HG02943 (cell line): ENCODE measurements around the gene GRB7.
"Not testable (repeated sequence)": the region's sequence is repeated elsewhere in the genome, so short reads cannot be mapped to it uniquely, and the experiment has no call there.

Experiments used
- ATAC-seq: cut with Tn5 transposase; IDR thresholded peaks from one replicate; pipeline ENCODE4 v1.9.1; 2021; ENCODE audit warnings: mild to moderate bottlenecking, low read depth, moderate library complexity; ENCODE audit not compliant: unreplicated experiment

GRB7 gene

DNA sequence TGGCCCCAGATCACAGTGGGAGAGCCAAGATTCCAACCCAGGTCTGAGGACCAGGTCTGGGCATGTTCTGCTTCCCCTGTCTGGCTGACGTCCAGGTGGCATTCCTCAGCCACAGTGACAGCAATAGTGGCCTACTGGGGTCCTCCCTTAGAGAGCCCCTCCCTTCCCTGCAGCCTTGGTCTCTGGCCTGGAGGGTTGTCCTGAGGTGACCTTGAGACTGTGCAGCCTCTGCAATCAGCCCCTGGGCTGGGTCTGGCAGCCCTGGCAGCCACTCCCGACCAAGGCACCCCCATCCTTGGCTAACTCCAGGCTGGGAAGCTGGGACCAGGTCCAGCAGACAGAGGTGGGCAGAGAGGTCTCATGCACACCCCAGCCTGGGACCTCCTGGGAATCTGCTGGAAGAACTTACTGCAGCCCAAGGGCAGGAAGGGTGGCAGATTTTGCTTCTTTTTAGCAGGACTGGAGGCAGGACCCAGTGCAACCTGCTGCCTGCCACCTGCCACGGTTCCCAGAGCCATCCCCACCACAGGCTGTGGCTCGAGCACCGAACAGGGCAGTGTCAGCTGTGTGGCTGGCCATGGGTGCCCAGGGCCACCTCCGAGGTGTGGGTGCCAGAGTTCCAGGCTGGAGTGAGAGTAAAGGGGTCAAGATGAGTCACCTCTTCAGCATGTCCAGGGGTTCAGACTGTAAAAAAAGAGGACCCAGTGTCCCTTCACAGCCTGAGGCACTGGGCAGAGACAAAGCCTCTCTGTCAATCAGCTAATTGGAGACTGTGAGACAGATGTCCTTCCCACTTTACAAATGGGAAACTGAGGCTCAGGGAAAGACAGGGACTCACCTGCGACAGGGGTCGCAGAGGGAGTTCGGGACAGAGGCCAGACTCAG, 12.6 kb downstream of the GRB7 start:
- ATAC-seq: no peak

DNA sequence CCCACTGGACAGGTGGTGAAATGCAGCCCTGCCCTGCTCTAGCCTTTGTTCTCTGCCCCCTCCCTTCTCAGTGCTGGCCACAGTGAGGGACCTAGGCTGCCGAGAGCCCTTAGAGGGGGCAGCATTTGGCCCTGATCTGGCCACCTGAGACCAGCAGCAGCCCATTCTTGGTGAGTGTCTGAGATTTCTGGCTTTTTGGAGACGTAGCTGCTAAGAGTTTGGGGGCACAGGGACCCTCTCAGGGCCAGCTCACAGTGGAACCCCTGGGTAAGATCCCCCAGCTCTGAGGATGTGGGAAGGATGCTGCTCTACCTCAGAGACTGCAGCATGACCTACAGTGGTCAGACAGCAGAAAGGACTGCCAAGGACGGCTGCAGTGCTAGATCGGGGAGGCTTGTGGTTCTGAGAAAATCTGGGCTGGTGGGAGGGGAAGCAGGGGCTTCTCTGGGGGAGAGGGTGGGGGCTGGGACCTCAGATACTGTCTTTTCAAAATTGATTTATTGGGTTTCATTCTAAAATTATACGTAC, 13.3 kb downstream of the GRB7 start:
- ATAC-seq: no peak

DNA sequence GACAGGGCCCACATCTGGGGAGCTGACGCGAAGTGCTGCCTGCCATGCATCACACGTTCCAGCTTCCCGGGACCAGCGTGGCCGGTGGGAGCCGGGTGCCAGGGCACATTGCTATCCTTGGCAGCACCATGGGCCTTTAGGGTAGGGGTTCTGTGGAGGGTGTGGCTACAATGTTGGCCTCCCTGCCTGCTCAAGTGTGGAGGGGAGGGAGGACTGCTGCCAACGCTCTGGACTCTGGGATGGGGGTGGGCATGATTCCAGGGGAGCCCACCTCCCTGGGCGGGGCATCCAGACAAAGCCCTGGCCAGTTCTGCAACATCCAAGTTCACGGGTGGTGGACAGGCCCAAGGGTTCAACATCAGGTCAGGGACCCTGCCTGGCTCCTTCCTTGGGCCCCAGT, 13.9 kb downstream of the GRB7 start:
- no peak for ATAC-seq

DNA sequence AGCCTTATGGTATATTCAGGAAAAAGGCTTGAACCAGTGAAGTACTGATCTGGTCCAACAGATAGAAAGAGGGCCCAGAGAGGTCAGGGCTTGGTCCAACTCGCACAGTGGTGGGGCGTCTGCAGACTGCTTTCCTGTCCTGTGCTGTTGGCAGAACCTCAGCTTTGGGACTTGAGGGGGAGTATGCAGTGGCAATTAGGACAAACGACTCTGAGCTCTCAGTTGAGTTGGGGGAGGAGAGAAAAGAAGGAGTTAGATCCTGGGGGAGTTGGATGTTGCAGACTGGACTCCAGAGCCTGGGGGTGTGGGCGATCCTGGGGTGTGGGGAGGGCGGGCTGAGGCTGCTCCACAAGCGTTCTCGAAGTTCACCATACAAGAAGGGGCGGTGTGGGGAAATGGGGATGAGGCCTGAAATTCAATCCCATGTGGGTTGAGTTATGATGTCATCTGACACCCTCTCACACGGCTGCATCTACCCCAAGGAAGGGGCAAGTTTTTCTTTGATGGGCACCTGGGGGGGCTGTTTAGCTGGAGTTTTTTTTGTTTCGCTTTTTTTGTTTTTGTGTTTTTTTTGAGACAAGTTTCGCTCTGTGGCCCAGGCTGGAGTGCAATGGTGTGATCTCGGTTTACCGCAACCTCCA, 14.6 kb downstream of the GRB7 start:
- ATAC-seq: no peak

DNA sequence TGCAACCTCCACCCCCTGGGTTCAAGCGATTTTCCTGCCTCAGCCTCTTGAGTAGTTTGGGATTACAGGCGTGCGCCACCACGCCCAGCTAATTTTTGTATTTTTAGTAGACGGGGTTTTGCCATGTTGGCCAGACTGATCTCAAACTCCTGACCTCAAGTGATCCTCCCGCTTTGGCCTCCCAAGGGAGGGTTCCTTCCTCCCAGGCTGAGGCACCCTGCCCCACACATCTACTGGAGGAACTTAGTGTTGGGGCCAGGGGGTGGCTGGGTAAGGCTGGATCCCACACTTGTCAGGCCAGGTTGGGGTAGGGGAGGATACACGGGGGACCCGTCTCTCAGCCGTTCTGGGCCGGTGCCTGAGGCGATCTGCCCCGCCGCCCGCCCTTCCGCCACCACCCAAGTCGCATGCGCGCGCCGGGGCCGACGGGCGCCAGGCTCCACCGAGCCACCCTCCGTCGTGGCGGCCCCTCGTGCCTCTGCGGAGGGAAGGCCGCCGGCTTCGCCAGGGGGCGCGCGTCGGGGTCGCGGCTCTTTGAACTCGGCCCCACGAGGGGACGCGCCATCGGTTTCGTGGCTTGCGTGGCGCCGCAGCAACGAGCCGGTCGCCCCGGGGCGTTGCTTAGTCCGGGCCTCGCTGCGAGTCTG, 15.9 kb downstream of the GRB7 start:
- ATAC-seq: peak; percentile 12

DNA sequence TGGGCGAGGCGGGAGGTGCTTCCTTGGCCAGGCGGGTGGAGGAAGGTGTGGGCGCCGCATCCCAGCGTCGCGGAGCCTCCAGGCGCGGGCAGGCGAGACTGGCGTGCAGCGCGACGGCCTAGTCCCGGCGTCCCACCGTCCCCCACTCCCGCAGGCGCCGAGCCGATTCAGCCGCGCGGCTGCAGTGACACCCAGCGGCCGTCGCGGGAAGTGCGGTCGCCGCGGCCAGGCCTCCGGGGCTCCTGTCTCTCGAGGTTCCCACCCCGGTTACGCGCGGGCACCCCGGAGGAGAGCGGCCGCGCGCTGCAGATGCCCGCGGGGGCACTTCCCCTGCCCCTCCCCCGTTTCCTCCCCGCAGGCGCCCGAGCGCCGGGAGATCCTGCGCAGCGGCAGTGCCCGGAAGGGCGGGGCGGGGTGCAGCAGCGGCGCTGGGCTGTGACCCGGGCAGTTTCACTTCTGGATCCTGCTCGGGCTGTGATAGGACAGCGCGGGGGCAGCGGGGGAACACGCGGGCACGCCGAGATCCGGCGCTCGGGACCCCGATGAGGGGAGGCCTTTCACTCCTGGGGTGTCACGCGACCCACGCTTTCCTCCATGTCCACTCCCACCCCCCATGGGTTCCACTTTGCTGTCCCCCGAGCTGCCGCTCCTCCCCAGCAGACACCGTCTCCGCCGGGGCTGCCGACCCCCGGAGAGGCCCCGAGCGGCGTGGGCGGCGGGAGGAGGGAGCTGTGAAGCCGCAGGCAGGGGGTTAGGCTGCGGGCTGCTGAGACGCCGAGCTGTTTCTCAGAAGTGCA, 16.6 kb downstream of the GRB7 start:
- peak; percentile 57 for ATAC-seq

DNA sequence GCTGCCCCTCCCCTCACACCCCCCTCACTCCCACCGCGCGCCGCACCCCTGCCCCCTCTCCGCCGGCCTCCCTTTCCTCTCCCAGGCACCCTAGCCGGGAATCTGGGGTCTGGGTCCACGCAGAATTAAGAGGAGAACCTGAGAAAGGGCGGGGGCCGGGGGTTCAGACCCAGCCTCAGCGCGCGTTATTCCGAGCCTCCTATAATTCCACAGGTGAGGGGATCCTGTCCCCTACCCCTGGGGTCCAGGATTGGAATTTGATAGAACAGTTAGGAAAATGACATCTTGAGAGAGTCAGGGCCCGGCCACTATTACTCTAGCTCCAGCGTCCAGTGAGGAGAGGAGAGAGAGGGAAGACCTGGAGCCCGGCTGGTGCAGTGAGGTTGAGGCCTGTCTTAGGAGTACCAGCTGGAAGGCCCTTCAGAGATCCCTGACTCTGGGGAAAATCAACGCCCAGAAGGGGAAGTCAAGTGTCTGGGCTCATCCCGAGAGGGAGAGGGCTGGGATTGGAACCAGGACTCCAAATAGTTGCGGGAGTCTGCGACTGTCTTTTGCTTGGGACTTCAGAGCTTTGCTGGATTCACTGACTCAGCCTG, 17.3 kb downstream of the GRB7 start:
- ATAC-seq: no peak

DNA sequence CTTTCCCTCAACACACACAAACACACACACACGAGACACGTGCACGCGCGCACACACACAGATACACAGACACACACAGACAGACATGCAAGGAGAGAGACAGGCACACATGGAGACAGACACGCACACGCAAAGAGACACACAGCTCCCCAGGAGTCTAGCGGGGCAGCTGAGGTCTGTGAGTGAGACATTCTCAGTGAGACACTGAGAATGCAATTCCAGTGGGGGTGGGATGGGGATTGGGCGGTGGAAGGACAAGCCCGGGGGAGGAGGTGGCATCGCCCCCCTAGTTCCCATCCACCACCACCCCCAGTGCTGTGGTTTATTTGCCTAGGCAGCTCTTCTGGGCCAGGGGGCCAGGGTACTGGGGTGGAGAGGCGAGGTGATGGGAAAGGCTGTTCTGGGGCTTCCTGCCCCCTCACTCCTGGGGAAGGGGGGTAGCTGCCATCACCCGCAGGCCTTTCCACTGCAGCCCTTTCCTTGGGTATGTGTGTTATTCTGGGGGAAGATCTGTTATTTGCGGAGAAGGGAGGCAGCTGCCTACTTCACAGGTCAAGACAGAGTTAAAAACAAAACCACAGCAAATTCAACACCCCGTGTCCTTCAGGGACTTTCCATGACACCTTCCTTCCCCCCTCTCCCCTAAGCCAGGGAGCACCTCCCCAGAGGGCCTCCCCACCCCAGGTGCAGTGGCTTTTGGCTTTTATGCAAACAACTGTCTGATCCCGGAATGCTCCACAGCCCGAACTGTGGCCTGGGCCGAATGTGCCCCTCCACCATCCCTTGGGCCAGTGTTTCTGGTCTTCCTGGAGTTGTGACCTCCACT, 18.0 kb downstream of the GRB7 start:
- no peak for ATAC-seq

DNA sequence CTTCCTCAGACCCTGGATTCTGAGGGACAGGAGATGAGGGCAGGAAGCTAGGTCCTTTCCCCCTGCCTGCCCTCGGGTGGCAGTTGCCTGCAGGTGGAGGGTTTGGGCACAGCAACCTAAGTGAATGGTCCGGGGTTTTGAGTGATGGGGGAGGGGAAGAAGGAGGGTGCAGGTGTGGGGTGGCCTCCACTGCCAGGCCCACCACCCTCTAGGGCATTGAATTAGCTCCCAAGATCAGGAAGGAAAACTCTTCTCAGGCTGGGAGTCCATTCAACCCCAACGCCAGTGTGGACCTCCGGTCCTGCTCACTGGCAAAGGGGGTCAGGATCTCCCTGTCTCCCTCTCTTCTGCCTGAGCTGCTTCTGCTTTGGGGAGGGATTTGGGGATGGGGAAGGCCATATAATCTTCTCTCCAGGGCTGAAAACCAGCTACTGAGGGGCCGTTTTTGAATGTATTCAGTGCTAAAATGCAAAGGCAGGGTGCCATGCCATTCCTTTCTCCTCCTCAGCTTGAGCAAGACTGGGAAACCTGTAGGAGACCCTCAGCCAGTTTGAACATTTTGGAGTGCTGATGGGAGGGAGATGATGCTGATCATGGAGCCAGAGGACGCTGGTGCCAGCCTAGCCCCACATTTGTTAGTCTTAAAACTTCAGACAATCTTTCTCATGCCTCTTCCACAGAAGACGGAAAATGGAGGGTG, 18.8 kb downstream of the GRB7 start:
- no peak for ATAC-seq

DNA sequence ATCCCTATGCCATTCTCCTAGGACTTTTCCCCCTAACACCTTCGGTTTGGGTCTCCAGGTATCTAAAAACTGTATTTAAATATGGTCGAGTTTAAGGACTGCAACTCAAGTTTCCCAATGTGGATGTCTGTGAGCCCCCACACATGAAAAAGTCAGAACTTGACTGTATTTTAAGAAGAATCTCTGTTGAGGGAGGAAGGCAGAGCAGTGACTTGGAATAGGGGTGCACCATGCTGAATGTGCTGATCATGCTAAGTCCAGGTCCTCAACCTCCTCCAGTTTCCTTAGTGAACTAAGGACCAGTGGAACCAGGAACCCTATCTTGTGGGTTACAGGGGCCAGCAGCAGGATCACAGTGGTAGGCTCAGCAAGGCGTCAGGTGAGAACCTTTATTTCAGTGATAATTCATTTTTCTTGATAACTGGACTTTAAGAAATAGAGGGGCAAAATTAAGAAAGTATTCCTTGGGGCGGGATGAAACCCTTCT, 19.5 kb downstream of the GRB7 start:
- no peak for ATAC-seq

DNA sequence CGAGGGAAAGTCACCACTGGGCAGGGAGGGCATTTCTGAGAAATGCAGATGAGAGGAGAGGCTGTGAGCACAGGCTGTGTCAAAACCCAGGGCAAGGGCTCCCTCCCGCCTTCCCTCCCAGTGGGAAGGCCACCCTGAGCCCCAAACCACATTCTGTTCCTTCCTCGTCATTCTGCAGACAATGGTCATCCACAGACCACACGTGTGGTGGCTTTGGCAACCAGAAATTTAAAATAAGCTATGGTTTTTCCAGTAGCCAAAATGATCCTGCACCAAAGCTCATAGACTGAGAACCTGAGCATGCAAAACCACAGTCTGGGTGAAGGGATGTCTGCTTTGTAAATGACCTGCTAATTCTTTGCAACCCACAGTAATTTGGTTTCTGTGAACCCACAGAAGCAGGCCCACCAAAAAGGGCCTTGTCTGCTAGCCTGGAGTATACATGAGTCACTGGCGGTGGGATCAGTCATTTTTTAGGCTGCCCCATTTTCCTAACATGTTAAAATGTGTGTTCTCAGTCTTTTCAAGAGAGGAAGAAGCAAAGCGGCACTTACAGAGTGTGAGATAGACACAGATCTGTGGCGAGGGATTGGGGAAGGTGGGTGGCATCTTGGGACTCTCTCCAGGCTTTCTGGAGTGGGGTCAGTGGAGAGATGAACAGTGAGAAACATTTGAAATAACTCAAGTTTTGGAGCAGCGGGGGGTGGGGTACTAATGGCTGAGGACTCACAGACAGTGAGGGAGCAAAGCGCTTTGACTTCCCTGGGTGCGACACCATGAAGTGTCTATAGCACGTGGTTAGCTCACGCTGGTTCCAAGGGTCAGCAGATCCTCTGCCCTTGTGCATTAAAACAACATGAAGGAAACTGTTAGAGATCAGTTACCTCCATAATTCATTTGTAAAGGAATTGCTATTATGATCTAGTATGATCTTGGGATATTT, 20.5 kb downstream of the GRB7 start:
- ATAC-seq: no peak

DNA sequence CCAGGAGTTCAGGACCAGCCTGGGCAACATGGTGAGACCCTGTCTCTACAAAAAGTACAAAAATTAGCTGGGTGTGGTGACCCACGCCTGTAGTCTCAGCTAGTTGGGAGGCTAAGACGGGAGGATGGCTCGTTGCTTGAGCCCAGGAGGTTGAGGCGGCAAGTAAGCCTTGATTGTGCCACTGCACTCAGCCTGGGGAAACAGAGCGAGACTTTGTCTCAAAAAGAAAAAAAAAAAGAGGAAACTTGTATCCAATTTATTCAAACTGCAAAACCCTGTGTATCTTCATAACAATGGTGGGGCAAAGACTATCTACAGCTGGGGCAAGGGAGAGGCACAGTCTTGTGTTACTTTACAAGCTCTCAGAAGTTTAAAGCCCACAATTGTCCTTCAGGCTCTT, 21.5 kb downstream of the GRB7 start:
- no peak for ATAC-seq

DNA sequence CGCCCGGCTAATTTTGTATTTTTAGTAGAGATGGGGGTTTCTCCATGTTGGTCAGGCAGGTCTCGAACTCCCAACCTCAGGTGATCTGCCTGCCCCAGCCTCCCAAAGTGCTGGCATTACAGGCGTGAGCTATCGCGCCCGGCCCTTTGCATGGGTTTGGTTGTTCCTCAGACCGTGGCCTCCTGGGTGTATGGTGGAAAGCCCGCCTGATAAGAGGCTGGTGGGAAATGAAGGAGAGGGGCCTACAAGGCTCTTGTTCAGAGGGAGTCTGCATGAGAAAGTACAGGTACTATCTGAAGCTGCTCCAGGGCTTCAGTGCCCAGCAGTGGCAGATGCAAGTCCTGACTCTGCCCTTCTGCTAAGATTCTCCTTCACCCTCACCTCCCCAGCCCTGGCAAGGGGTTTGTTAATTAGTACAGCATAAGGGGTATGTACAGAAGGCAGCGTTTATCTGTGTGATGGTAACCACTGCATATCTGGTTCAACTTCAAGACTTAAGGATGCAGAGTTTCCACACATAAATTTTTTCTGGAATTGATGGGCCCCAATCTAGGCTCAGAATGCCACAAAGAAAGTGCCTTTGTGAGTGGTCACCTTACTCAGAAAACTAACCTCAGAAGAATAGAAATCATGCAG, 24.2 kb downstream of the GRB7 start:
- ATAC-seq: no peak

DNA sequence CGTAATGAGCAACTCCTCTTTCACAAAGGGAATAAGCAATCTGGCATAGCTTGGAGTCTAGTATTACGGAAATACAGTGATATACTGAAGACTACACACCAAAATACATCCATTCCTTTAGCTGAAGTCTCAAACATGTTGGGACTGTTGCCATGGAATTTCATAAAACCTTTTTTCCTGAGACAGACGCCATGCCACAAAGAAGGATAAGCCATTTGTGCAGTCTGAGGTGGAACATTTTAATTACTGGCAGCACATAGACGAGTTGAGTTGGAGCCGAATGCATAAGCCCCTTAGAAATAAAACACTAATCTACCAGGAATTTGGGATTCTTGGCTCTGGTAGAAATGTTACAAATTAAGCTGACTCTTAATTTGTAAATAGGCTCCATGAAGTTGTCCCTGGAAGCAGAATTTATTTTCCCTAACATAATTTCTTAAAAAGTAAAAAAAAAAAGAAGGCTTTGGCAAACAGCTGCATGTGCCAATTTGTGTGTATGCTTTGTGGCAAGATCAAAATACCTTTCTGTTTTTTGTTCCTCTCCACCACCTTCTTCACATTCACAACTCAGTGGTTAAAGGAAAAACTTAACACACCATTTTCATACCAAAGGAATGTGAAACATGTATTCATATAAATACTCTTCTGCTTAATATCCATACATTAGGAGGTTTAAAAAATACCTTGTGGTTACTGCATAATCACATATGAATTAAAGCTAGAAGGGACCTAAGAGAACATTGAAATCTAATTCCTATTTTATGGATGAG, 25.5 kb downstream of the GRB7 start:
- ATAC-seq: no peak

DNA sequence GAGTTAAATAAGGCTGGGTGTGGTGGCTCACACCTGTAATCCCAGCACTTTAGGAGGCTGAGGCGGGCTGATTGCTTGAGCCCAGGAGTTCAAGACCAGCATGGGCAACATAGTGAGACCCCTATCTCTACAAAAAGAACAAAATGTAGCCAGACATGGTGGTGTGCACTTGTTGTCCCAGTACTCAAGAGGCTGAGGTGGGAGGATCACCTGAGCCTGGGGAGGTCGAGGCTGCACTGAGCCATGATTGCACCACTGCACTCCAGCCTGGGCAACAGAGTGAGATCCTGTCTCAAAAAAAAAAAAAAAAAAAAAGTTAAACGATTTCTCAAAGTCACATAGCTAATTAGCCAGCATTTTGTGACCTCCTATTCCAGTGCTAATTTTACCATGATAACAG, 26.4 kb downstream of the GRB7 start:
- not testable (repeated sequence) for ATAC-seq

DNA sequence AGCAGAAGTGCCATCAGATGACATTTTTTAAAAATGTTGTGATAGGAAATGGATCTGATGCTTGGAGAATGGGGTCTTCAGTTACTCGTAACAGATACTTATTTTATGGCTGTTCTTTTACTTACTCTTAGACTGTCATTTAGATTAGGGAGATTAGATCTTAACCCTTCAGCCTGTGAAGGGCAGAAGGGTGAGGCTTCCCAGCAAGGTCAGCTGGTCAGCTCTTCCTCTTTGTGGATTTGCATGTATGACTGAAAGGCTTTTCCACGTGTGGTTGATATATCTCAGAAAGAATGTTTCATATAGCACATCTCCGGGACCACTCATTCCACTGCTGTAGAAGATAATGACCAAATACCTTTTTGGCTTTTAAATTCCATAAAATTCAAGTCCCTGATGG, 27.4 kb downstream of the GRB7 start:
- no peak for ATAC-seq
